NCI-H146 (cell line): ENCODE measurements around the gene ACE.

Experiments used
- DNase-seq: peaks from one replicate; lab custom pipeline; 2025; lab: John Stamatoyannopoulos, UW

ACE gene

DNA sequence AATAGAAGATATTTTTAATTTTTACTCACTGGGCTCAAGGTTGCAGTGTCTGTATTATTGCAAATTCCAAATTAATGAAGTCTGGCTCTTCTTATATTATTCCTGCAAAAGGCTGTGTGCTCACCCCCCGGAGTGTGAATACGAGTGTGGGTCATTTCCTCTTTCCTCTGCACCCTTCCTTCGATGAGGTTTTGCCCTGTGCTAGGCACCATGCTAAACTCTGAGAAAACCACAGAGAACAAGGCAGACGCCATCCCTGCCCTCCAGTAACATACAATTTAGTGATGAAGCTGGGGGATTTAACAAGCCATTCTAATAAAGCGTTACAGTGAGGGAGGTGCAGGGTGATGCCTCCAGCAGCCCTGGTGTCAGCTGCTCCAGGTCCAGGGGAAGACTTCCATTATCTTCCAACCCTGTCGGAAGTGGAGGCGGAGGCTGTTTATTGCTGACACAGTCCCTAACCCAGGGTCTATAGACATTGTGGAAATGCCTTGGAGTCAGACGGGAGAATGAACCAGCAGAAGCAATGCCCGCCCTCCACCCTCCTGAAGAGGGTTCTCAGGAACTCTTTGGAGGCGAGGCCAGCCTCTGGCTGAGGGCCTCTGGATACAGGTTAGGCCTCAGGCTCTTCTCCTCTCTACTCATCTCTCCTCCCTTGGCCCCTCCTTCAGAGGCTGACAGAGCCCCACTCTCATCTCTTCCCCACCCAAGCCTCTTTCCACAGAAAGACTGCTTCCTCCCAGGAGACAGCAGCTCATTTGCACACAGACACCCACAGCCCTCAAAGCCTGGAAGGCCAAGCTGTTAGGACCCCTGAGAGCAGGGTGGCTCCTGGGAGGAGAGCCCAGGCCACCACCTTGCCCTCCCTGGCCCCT, 2.0 kb upstream of the ACE start:
- DNase-seq, result no peak

DNA sequence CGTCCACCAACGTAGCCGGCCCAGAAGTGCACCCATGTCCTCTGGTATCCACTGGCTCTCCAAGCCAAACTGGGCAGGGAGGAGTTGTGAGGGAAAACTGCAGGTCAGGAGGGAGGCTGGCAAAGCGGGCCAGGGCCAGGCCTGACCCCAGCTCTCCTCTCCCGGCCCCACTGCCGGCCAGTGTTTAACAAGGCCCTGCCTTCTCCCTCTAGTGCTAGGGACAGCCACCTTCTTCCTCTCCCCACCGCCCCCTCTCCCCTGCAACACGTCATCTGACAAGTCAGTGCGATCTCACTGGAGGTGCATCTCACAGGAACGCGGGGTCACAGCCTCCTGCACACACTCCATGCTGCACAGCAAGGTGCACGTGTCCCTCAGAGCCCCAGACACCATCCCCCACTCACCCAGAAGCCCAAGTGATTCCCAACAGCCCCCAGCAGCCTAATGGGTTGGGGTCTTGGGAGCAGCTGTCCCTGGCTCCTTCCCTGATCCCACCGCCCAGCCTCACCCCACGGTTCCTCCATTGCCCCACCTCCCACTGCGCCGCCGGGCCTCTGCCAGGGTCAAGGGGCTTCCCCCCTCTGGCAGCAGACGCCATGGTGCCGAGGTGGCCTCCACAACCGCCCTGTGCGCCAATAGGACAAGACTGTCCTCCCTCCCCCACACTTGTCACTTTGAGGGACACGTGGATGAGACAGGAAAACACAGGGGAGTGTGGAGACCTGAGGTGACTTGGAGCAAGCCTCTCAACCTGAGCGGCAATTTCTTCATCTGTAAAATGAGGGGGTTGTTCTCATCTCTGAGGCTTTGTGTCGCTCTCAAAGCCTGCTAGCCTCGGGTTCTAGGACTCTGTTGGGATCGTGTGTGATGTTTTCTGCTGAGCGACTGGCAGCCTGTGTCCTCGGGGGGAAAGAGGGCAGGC, 1.1 kb upstream of the ACE start:
- DNase-seq, result peak; percentile 51

DNA sequence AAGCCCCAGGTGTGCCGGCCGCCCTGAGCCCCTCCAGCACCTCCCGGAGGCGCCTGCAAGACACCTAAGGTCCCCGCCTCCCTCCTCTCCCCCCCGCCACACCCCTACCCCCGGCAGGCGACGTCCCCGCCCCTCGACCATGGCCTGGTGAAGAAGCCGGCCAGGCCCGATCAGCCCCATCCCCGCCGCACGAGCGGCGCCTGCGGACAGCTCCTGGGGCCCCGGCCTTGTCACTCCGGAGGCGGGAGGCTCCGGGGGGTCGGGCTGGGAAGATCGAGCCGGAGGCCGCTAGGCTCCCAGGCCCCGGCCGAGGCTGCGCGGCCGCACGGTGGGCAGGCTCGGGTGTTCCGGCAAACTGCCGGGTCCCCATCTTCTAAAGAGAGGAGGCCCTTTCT, 405 bp upstream of the ACE start:
- peak; percentile 77 for DNase-seq

DNA sequence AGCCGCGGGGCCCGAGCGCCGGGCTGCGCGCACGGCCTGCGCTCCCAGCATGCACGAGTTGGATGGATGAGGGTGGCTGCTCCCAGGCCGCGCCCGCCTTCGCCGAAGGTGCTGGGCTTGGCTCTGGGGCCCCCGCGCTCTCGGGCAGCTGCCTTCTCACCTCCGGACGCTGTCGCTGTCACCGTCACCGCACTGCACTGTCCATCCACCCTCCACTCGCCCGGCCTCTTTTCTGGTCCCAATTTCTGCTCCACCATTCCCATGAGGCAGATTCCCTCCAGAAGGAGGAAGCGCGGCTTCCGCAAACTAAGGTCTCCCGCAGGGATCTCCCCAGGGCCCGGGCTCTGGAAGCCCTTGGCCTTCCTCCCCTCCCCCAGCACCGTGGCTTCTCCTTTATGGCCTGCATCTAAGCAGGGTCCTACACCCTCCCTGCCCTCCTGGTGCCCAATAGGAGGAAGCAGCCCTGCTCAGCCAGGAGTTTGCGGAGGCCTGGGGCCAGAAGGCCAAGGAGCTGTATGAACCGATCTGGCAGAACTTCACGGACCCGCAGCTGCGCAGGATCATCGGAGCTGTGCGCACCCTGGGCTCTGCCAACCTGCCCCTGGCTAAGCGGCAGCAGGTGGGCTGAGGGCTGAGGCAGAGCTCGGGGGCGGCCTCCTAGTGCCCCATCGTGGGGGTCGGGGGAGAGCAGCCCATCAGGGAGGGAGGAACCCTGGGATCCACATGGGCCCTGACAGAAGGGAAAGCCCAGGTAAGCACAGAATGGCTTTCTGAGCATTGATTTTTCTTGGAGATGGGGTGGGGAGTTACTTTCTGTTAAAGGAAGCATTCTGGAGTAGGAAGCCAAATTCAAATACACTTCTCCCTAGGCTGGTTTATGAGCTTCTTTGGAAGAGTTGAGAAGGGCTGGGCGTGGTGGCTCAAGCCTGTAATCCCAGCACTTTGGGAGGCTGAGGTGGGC, 899 bp downstream of the ACE start:
- peak; percentile 78 for DNase-seq

DNA sequence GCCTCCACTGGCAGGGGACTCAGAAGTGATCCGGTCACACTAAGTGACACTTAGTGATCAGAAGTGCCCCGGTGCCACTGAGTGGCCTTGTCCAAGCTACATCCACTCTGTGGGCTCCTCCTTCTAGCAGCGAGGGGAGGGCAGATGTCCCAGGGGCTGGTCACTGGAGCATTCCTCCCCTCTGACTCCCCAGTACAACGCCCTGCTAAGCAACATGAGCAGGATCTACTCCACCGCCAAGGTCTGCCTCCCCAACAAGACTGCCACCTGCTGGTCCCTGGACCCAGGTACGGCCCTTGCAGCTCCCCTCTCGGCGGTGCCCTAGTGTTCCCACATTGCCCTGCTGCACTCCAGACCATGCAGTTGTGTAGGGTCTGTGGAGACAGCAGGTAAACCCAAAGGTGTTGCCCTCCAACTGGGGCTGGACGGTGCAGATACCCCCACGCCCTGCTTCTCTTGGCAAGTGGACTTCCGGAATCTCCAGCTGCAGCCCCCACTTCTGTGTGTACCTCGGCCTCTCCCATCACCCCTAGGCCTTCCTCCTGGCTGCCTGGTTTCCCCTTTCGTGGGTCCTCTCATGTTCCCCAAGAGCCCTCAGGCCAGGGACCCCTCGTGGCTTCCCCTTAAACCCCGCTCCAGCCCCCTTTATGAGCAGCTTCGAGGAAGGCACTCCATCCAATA, 2.1 kb downstream of the ACE start:
- DNase-seq, result peak; percentile 75

DNA sequence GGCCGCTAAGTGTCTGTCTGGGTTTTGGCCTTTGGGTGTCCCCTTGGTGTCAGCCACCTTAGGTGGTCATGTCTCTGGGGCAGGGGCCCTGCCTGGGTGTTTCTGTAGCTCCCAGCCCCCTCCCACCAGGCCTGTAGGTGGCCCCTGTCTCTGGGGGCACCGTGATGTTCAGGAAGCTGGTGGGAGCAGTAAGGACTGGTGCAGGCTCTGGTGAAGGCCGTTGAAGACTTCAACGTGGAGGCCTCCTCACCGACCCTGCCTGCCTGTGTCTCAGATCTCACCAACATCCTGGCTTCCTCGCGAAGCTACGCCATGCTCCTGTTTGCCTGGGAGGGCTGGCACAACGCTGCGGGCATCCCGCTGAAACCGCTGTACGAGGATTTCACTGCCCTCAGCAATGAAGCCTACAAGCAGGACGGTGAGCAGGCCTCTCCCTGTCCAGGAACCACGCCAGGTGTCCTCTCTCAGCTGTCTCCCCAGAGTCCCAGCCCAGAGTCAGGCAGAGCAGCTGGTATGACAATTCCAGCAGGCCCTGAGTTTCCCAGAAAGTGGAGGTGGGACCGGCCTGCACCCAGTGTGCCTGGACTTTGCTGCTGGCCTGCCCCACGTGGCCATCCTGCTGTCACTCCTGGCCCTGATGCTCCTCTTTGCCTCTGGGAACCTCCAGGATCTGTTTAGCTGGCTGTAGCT, 2.8 kb downstream of the ACE start:
- no peak for DNase-seq

DNA sequence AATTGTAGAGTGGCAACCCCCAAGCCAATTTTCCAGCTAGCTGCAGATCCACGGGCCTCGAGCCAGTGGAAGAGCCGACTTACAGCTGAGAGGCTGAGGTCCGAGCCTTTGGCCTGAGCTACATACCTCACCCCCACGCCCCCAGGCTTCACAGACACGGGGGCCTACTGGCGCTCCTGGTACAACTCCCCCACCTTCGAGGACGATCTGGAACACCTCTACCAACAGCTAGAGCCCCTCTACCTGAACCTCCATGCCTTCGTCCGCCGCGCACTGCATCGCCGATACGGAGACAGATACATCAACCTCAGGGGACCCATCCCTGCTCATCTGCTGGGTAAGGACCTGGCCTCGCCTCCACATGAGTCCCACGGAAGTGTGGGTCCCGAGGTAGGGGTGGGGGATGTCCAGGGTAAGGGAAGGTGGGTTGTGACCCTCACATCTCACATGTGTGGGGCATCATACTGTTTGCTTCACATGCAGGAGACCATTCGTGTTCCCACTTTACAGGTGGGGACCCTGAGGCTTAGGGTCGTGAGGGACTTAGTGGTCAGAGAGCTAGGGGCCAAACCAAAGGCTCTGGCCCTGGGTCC, 3.4 kb downstream of the ACE start:
- DNase-seq, result no peak

DNA sequence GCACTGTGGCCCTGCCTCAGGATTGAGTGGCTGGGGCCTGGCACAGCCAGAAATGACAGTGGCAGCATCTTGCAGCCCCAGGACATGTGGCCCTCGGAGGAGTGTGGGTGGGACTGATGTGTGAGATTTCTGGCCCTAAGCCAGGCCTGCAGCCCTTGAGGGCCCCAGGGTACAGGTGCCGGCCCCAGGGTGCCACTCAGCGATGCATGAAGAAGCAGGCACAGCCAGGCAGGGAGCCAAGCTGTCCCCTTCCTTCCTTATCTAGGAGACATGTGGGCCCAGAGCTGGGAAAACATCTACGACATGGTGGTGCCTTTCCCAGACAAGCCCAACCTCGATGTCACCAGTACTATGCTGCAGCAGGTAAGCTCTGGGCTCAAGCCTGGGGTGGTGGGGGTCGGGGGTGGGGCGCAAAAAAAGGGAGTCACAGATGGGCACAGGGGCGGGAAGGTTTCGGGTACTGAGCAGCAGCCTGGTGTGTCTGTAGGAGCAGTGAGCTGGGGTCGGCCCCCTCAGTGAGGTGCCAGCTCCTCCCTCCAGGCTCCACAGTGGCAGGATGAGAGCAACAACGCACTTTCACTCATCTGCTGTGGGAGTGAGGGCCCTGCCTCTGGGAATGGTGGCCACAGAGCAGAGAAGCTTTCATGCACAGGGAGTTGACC, 4.1 kb downstream of the ACE start:
- DNase-seq, result peak; percentile 94

DNA sequence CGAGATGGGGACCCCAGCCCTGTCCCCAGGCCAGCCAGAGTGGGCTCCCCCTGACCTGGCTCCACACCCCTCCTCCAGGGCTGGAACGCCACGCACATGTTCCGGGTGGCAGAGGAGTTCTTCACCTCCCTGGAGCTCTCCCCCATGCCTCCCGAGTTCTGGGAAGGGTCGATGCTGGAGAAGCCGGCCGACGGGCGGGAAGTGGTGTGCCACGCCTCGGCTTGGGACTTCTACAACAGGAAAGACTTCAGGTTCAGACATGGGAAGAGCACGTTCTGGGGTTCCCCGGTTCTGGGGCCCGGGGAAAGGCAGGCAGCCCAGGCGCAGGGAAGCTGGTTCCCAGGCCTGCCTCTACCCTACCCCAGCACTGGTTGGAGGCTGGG, 4.6 kb downstream of the ACE start:
- DNase-seq, result no peak

DNA sequence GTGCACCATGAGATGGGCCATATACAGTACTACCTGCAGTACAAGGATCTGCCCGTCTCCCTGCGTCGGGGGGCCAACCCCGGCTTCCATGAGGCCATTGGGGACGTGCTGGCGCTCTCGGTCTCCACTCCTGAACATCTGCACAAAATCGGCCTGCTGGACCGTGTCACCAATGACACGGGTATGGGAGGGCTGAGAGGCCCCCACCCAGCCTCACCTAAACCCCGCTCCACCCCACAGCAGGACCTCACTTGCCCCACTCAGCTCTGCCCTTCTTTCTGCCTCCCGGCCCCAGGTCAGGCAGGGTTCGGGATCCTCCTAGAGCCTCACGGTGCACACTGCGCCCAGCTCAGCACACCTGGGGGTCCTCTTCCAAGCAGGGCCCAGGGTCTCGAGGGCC, 5.6 kb downstream of the ACE start:
- DNase-seq, result no peak

DNA sequence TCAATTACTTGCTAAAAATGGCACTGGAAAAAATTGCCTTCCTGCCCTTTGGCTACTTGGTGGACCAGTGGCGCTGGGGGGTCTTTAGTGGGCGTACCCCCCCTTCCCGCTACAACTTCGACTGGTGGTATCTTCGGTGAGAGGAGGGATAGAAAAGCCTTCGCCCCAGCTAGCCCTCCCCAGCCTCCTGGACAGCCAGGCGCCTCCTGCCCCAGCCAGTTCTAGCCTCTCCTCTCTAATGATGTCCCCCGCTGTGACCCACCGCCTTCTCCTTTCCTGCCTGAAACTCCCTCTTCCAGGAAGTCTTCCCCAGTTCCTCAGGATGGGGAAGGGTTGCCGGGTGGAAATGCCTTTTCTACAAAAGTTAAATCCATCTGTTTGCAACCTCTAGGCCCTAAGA, 6.2 kb downstream of the ACE start:
- DNase-seq, result no peak

DNA sequence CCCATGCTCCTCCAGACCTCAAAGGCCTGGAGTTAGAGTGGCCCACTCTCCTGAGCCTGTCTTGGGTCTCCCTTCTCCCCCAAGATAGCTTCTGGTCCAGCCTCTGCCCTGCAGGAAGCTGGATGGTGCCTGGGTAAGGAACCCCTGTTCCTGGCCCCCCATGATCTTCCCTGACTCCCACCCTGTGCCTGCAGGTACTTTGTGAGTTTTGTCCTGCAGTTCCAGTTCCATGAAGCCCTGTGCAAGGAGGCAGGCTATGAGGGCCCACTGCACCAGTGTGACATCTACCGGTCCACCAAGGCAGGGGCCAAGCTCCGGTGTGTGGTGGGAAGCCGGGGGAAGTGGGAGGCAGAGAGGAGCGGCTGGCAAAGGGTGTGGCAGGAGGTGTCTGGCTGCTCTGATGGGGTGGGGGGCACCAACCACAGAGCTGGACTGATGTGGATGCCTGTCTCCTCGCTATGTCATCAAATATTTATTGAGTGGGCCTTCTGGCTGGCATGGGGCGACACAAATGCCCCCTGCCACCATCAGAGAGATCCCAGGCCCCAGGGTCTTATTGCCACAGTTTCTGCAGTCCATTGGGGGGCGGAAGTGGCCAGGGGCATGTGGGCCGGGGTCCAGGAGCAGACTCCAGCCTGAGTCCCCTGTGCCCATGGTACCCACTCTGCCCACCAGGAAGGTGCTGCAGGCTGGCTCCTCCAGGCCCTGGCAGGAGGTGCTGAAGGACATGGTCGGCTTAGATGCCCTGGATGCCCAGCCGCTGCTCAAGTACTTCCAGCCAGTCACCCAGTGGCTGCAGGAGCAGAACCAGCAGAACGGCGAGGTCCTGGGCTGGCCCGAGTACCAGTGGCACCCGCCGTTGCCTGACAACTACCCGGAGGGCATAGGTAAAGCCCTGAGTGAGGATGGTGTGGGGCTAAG, 7.1 kb downstream of the ACE start:
- DNase-seq, result no peak

DNA sequence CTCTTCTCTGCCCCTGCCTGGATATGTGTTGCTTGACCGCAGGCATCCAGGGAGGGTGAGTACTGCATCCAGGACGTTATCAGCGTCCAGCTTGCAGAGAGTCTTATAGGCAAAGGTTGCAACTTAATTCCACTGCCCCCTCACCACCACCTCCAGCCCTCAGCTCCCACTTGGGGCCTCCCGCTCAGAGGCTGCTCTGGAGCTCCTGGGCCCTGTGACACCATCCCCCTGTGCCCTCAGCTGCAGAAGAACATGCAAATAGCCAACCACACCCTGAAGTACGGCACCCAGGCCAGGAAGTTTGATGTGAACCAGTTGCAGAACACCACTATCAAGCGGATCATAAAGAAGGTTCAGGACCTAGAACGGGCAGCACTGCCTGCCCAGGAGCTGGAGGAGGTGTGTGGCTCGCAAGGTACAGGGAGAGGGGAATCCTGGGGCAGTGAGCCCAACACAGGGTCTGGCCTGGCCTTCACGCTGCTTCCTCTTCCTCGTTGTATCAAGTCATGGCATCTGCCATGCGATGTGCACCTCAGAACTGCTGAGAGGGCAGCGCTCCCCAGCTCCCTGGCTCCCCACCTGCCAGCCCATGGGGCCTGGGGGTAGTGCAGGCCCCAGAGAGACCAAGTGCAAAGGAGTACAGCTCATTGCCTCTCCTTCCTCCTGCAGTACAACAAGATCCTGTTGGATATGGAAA, 9.6 kb downstream of the ACE start:
- no peak for DNase-seq

DNA sequence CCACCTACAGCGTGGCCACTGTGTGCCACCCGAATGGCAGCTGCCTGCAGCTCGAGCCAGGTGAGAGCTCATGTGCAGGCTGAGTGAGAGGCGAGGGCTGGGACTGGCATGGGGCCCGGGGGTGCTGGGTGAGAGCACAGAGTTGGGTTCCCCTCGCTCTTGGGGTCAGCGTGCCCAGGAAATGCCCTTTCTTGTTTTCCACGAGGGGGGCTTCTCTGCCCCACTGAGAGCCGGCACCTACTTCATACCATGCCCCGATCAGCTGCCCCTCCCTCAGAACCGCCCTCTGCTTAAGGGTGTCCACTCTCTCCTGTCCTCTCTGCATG, 10.1 kb downstream of the ACE start:
- DNase-seq, result no peak

DNA sequence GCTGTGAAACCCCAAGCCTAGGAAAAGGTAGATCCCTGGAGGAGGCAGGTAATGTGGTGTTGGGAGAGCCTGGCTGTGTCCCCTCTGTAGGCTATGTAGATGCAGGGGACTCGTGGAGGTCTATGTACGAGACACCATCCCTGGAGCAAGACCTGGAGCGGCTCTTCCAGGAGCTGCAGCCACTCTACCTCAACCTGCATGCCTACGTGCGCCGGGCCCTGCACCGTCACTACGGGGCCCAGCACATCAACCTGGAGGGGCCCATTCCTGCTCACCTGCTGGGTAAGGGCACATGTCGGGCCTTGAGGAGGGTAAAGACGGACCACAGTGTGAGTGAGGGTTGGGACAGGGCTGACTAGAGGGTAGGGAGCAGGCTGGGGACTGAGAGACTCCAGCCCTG, 12.0 kb downstream of the ACE start:
- no peak for DNase-seq

DNA sequence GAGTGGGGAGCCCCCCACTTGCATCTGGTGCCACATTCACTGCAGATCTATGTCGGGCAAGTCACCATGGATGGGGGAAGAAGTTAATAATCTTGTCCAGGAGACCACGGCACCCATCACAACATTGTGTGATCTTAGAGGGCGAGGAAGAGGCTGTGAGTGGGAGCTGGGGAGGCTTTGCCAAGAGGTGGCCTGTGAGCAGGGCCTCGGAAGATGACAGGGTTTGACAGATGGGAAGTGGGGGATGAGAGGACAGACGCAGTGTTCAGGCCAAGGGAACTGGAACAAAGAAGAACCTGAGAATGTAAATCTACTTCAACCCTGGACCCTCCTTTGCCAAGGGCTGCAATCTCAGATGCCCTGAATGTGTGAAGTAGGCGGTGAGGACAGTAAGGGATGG, 12.4 kb downstream of the ACE start:
- no peak for DNase-seq

DNA sequence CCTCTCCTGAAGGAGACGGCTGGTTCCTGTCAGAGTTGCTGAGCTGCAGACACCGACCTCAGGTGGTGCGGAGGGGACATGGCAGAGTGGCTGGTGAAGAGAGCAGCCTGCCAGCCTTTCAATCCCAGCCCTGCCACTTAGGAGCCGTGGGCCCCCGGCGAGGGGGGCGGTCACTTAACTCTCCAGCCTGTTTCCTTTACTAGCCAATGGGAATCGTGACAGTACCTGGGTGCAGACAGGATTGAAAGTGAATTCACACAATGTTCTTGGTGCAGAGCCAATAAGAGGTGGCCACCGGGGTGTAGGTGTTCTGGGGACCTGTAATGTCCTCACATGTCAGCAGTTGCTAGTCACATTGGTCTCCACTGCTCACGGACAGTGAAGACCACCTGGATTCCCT, 13.5 kb downstream of the ACE start:
- DNase-seq, result no peak

DNA sequence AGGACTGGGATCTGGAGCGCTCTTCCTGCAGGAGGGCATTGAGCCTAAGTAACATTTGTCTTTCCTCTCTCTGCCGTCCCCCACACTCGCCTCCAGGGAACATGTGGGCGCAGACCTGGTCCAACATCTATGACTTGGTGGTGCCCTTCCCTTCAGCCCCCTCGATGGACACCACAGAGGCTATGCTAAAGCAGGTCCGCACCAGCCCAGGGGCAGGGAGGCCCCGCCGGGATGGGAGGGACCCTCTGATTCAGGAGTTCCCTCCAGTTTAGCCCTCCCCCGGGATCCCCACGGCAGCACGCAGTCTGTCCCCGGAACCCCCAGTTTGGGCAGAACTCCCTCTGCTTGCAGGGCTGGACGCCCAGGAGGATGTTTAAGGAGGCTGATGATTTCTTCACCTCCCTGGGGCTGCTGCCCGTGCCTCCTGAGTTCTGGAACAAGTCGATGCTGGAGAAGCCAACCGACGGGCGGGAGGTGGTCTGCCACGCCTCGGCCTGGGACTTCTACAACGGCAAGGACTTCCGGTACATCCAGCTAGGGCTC, 14.1 kb downstream of the ACE start:
- DNase-seq, result no peak
